Measurements from ENCODE around the gene PAK1.
"Not testable (repeated sequence)": the region's sequence is repeated elsewhere in the genome, so short reads cannot be mapped to it uniquely, and the experiment has no call there.

Gene PAK1

DNA sequence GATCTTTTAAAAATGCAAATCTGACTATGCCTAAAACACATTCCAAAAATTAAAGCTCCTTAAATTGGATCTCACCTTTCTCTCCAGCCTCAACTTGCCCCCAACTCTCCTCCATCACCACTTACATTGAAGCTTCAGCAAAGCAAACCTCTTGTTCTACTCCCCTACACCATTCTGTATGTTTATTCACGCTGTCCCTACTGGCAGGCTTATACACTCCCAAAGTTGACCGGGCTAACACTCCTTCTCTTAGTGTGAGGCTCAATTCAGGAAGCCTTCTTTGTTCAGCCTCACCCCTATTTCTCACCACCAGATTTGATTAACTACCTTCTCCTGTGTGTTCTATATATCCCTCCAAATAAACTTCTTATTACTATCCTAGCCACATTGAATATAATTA, 170.6 kb downstream of the PAK1 start:
- Histone ChIP-seq H3K4me2 (ENCODE audit: low read length) (no peak overlapping the region), H3K27me3 (ENCODE audit: control insufficient read depth, insufficient read depth, low read length) (no peaks in the 10 kb centered on the region), H3K4me1 (no peaks in the 10 kb centered on the region), H3K27ac (no peak overlapping the region), H3K9ac (no peak overlapping the region), H2AFZ (no peak overlapping the region), H3K36me3 (ENCODE audit: control insufficient read depth, insufficient read depth, low read length) (no peaks in the 10 kb centered on the region), H3K9me3 (ENCODE audit: control insufficient read depth, low read length) (no peaks in the 10 kb centered on the region), H3K4me3 (ENCODE audit: low read depth, low read length) (no peak overlapping the region), H3K79me2 (no peaks in the 10 kb centered on the region)
- TF ChIP-seq, protein P1, sequence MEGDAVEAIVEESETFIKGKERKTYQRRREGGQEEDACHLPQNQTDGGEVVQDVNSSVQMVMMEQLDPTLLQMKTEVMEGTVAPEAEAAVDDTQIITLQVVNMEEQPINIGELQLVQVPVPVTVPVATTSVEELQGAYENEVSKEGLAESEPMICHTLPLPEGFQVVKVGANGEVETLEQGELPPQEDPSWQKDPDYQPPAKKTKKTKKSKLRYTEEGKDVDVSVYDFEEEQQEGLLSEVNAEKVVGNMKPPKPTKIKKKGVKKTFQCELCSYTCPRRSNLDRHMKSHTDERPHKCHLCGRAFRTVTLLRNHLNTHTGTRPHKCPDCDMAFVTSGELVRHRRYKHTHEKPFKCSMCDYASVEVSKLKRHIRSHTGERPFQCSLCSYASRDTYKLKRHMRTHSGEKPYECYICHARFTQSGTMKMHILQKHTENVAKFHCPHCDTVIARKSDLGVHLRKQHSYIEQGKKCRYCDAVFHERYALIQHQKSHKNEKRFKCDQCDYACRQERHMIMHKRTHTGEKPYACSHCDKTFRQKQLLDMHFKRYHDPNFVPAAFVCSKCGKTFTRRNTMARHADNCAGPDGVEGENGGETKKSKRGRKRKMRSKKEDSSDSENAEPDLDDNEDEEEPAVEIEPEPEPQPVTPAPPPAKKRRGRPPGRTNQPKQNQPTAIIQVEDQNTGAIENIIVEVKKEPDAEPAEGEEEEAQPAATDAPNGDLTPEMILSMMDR (IDR thresholded peaks at IDR 0.05): no peak

DNA sequence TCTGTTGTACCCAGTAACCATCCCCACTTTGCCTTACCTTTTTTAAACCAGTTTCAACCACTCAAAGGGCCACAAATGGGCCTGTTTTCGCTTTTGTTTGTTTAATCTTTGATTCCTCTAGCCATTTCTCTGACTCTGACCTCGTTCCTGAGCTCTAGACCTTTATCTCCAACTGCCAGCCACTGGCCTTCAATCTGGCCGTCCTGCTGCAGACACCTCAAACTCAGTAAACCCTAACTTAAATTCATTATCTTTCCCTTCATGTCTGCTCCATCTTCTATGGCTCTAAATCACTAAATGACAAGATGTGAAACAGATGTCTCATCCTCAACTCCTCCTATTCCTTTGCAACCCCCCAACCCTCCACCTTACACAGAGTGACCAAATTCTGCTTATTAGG, 171.1 kb downstream of the PAK1 start:
- Histone ChIP-seq H3K9me3 (ENCODE audit: control insufficient read depth, low read length) (no peaks in the 10 kb centered on the region), H3K4me3 (ENCODE audit: low read depth, low read length) (no peak overlapping the region), H3K9ac (no peak overlapping the region), H3K4me1 (no peaks in the 10 kb centered on the region), H3K4me2 (ENCODE audit: low read length) (no peak overlapping the region), H2AFZ (no peak overlapping the region), H3K36me3 (ENCODE audit: control insufficient read depth, insufficient read depth, low read length) (no peaks in the 10 kb centered on the region), H3K27ac (no peak overlapping the region), H3K79me2 (no peaks in the 10 kb centered on the region), H3K27me3 (ENCODE audit: control insufficient read depth, insufficient read depth, low read length) (no peaks in the 10 kb centered on the region)
- TF ChIP-seq, protein P1 (IDR thresholded peaks at IDR 0.05): no peak

DNA sequence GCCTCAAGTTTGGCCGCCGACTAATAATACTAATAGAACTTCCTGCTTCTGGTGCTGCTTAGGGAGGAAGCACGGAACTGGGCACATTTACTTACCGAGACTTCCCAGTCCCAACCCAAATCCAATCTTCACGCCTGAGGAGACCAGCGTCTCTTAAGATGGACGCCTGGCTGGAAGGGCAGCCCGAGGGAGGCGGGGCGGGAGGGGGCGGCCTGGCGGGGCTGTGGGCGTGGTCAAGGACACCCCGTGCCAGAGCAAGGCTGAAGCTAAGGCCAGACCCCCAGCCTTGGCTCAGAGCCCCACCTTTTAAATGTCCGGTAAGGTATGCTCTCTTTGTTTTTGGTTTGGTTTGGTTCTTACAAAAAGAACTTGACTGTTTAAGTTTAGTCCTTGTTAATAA, 172.4 kb downstream of the PAK1 start, which contains the start of gene GDPD4:
TSS of gene GDPD4 (minus strand) at position 177 of the 400 bp plus-strand sequence. CDS start 16,549 bp downstream, outside the sequence.
- Histone ChIP-seq H3K9ac (no peak within 1 kb of the TSS), H3K4me2 (ENCODE audit: low read length) (no peak within 1 kb of the TSS), H3K9me3 (ENCODE audit: control insufficient read depth, low read length) (no peaks in the 10 kb centered on the region), H3K4me3 (ENCODE audit: low read depth, low read length) (no peak within 1 kb of the TSS), H2AFZ (no peak within 1 kb of the TSS), H3K27me3 (ENCODE audit: control insufficient read depth, insufficient read depth, low read length) (no peaks in the 10 kb centered on the region), H3K79me2 (no peaks in the 10 kb centered on the region), H3K27ac (no peak within 1 kb of the TSS), H3K4me1 (no peaks in the 10 kb centered on the region), H3K36me3 (ENCODE audit: control insufficient read depth, insufficient read depth, low read length) (no peaks in the 10 kb centered on the region)
- TF ChIP-seq, protein P1 (IDR thresholded peaks at IDR 0.05): no peak

DNA sequence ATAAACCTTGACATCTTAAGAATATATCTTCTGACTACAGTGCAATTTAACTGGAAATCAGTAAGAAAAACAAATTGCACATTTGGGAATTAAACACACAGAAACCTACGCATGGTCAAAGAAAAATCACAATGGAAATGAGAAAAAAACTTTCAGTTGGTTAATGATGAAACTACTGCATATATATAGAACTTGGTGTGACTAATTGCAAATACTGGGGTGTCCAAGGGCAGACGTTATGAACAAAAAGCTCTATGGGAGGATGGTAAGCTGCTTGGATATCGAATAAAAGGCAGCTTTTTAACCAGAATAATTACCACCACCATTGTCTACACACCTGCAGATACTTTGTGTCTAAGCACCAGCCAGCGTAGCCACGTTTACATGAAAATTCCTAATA, 173.2 kb downstream of the PAK1 start:
- Histone ChIP-seq H3K27ac (no peak overlapping the region), H3K4me3 (ENCODE audit: low read depth, low read length) (no peak overlapping the region), H3K4me1 (no peaks in the 10 kb centered on the region), H3K27me3 (ENCODE audit: control insufficient read depth, insufficient read depth, low read length) (no peaks in the 10 kb centered on the region), H3K36me3 (ENCODE audit: control insufficient read depth, insufficient read depth, low read length) (no peaks in the 10 kb centered on the region), H3K4me2 (ENCODE audit: low read length) (no peak overlapping the region), H3K79me2 (no peaks in the 10 kb centered on the region), H3K9me3 (ENCODE audit: control insufficient read depth, low read length) (no peaks in the 10 kb centered on the region), H3K9ac (no peak overlapping the region), H2AFZ (no peak overlapping the region)
- TF ChIP-seq, protein P1 (IDR thresholded peaks at IDR 0.05): no peak

DNA sequence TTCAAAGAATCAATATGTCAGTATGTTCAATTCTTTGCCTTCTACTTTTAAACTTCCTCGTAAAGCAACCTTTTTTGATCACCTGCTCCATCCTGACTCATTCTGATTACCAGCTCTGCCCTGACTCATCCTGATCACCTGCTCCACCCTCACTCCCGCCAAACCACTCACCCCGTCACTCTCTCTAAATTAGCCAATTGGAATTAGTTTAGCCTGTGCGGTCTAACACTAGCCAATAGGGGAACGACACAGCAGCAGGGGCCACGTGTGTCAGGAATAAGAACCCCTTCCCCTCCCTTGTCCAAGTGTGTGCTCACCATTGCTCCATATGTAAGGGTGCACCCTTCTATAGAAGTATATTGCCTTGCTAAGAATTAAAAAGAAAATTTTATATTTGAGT, 173.9 kb downstream of the PAK1 start:
- H3K79me2 ChIP-seq; H3K27ac ChIP-seq; H3K9ac ChIP-seq; H3K4me3 ChIP-seq (ENCODE audit: low read depth, low read length); H3K27me3 ChIP-seq (ENCODE audit: control insufficient read depth, insufficient read depth, low read length); H3K36me3 ChIP-seq (ENCODE audit: control insufficient read depth, insufficient read depth, low read length); H3K9me3 ChIP-seq (ENCODE audit: control insufficient read depth, low read length); H3K4me2 ChIP-seq (ENCODE audit: low read length); H2AFZ ChIP-seq; H3K4me1 ChIP-seq: not testable (repeated sequence)
